ENCODE results near the gene CDC34.

- TF ChIP-seq USF2 (CRISPR knock-in tag; IDR thresholded peaks at IDR 0.05): no peak
- TF ChIP-seq CTCF (IDR thresholded peaks at IDR 0.05): no peak
- TF ChIP-seq IRF2 (CRISPR knock-in tag; IDR thresholded peaks at IDR 0.05; ENCODE audit: borderline replicate concordance, low read depth): no peak
- TF ChIP-seq FOXJ3 (CRISPR knock-in tag; IDR thresholded peaks at IDR 0.05; ENCODE audit: borderline replicate concordance): no peak
- no peak for TF ChIP-seq MAX (CRISPR knock-in tag; IDR thresholded peaks at IDR 0.05)
- no peak for TF ChIP-seq ZNF232 (CRISPR knock-in tag; IDR thresholded peaks at IDR 0.05)
Observed at GRCh38 chr19:533364-534058, 2.0 kb downstream of the CDC34 start.
